K562 (cell line): ENCODE data around the gene CHST1.

Experiments used
- BHLHE40 ChIP-seq: IDR thresholded peaks from 2 replicates; pipeline ENCODE4 v1.6.1; 2011; ENCODE audit warnings: low read length, improper control_type of control experiment
- KDM2B ChIP-seq: fragments of 250-450 bp; sonication (Bioruptor Pico); IDR thresholded peaks from 2 replicates; pipeline ENCODE4 v1.8.0; 2021; ENCODE audit warnings: mild to moderate bottlenecking, moderate library complexity
- MYC ChIP-seq, 2 experiments: fragments of 250-450 bp in 1 of 2; sonication (Bioruptor Pico) in 1 of 2; IDR thresholded peaks; 2 replicates each; pipeline versions ENCODE4 v1.5.1 to v1.6.1; 2012 to 2021; ENCODE audit warnings: low read depth in 2 of 2, borderline replicate concordance in 1 of 2, improper control_type of control experiment in 1 of 2, low read length in 1 of 2, mild to moderate bottlenecking in 1 of 2, moderate library complexity in 1 of 2
- NCOR1 ChIP-seq: fragments of 450-650 bp; IDR thresholded peaks from 2 replicates; pipeline ENCODE4 v1.6.1; 2016; ENCODE audit warnings: mild to moderate bottlenecking, moderate library complexity
- NFIC ChIP-seq: fragments of 450-650 bp; IDR thresholded peaks from 2 replicates; pipeline ENCODE4 v1.6.1; 2017; ENCODE audit warnings: mild to moderate bottlenecking, inconsistent platforms
- TF ChIP-seq, protein P1 (sequence below): IDR thresholded peaks from 3 replicates; pipeline ENCODE4 v1.6.1; 2011; ENCODE audit warnings: borderline replicate concordance, mild to moderate bottlenecking; ENCODE audit not compliant: insufficient read length, insufficient read depth

DNA sequence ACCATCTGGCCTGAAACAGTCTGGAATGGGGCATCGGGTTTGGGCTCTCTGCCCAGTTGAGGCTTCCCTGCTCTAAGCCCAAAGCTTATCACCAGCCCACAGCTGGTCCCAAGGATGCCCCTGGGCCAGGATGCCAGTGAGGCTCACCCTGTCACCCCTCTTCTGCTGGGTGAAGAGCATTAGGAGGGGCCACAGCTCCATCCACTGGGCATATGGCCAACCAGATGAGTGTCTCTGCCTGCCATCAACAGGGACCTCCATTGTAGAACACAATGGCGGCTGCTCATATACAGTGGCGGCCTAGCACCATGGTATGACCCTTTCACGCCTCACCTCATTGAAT, 5.6 kb downstream of the CHST1 start:
- TF ChIP-seq KDM2B (CRISPR knock-in tag) (no peak), NCOR1 (no peak), BHLHE40 (no peak), MYC (IDR thresholded peaks at IDR 0.05; ENCODE audit: low read depth, low read length) (no peak), MYC (CRISPR knock-in tag; IDR thresholded peaks at IDR 0.05; ENCODE audit: borderline replicate concordance, low read depth) (no peak), NFIC (no peak)
- TF ChIP-seq, protein P1, sequence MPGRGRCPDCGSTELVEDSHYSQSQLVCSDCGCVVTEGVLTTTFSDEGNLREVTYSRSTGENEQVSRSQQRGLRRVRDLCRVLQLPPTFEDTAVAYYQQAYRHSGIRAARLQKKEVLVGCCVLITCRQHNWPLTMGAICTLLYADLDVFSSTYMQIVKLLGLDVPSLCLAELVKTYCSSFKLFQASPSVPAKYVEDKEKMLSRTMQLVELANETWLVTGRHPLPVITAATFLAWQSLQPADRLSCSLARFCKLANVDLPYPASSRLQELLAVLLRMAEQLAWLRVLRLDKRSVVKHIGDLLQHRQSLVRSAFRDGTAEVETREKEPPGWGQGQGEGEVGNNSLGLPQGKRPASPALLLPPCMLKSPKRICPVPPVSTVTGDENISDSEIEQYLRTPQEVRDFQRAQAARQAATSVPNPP, result no peak
